Stimulated activated CD8-positive, alpha-beta memory T cell treated with anti-CD3 and anti-CD28 coated beads, Interleukin-12 subunit alpha, Interleukin-12 subunit beta, amount 100 ng/mL, for 1 hour (primary cell): ENCODE results near the gene SLC5A5.

Source experiments
- DNase-seq: peaks from one replicate; pipeline ENCODE4 v3.0.0-alpha.2; 2020; ENCODE audit warnings: low read depth

The SLC5A5 gene

GRCh38 chr19:17847538-17848366 lies 24.0 kb upstream of the SLC5A5 start, which contains the start of gene JAK3:
Gene JAK3 (minus strand): TSS chr19:17847982. CDS start chr19:17844417, 3,565 bp downstream.
- peak; percentile 82 for DNase-seq

- no peak for DNase-seq
Observed at GRCh38 chr19:17848595-17849292, 23.0 kb upstream of the SLC5A5 start.

- no peak for DNase-seq
Observed at GRCh38 chr19:17854061-17854460, 17.7 kb upstream of the SLC5A5 start.

- peak; percentile 88 for DNase-seq
Observed at GRCh38 chr19:17855280-17856152, 16.2 kb upstream of the SLC5A5 start.

GRCh38 chr19:17859533-17860330 lies 12.0 kb upstream of the SLC5A5 start, which contains the start of gene RPL18A:
Gene RPL18A (plus strand): TSS chr19:17859910. CDS start chr19:17859957, 47 bp downstream.
- DNase-seq, result peak; percentile 99

GRCh38 chr19:17860331-17860992 lies 11.3 kb upstream of the SLC5A5 start:
- no peak for DNase-seq

- DNase-seq, result no peak
Observed at GRCh38 chr19:17860993-17861360, 10.8 kb upstream of the SLC5A5 start.

- no peak for DNase-seq
Observed at GRCh38 chr19:17861542-17862402, 10.0 kb upstream of the SLC5A5 start.

GRCh38 chr19:17862711-17863519 lies 8.8 kb upstream of the SLC5A5 start:
- DNase-seq, result no peak

GRCh38 chr19:17863520-17864182 lies 8.1 kb upstream of the SLC5A5 start:
- no peak for DNase-seq

GRCh38 chr19:17865364-17866311 lies 6.1 kb upstream of the SLC5A5 start:
- DNase-seq, result no peak

GRCh38 chr19:17866312-17866963 lies 5.3 kb upstream of the SLC5A5 start:
- DNase-seq, result no peak

- DNase-seq, result no peak
Observed at GRCh38 chr19:17866964-17867486, 4.7 kb upstream of the SLC5A5 start.

GRCh38 chr19:17868669-17869068 lies 3.1 kb upstream of the SLC5A5 start:
- no peak for DNase-seq

GRCh38 chr19:17869114-17869608 lies 2.6 kb upstream of the SLC5A5 start:
- no peak for DNase-seq
